ENCODE data around the gene TMEM54.
"Not testable (repeated sequence)": the region's sequence is repeated elsewhere in the genome, so short reads cannot be mapped to it uniquely, and the experiment has no call there.

TMEM54 gene

DNA sequence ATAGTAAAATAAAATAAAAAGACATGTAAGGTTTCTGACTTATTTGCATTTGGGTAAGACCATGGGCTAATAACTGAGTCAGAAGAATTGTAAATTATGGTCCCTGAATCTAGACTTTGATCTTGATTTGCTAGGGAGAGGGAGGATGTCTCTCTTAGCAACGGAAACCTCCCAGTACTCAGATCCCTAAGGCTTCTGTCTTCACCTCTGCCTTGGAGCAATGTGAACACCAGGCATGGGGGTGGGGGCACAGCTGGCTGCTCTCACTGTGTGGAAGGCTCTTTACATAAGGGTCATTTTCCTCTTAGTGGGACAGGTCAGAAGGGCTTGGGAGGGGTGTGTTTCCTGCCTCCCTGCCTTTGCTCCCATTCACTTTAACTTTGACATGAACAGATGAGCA is 17.0 kb upstream of the TMEM54 start:
- FAIRE-seq: no peak

DNA sequence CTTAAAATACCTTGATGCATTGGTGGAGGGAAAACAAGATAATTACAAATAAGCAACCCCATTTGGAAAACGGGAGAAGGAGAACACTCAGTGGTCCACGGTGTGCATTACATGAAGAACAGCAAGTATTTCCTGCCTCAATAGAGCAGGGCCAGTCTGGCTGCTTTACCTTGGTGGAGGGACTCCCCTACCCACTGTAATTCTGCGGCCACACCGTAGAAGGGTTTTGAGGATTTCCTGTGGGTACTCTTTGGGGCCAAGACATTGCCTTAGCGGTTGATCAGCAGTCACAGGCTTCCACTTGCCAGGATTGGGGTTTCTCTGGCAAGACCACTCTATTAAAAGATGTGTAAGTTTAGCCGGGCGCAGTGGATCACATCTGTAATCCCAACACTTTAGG is 16.3 kb upstream of the TMEM54 start:
- FAIRE-seq: no peak

DNA sequence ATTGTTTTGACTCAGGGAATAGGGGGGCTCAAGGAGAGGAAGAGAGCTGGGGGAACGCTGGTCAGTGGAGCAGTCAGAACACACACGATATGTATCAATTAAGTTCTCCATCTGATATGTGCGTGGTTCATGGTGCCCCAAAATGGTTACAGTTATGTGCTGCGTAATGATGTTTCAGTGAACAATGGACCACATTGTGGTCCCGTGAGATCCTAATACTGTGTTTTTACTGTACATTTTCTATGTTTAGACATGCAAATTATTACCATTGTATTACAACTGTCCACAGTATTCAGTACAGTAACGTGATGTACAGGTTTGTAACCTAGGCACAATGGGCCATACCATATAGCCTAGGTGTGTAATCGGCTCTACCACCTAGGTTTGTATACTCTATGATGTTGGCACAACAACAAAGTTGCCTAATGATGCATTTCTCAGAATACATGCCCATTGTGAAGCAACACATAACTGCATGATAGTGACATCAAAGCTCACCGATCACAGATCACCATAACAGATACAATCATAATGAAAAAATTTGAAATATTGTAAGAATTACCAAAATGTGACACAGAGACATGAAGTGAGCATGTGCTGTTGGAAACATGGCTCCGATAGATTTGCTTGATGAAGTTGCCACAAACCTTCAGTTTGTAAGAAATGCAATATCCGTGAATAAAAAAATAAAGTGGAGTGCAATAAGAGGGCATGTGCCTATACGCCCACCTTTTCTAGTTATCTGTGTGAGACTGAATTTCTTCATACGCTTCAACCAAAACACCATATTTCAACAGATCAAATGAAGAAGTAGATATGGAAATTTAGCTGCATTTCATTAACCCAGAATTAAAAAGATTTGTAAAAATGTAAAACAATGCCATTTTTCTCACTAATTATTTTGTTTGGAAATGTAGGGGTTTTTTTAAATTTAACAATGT is 14.8 kb upstream of the TMEM54 start:
- FAIRE-seq: no peak

DNA sequence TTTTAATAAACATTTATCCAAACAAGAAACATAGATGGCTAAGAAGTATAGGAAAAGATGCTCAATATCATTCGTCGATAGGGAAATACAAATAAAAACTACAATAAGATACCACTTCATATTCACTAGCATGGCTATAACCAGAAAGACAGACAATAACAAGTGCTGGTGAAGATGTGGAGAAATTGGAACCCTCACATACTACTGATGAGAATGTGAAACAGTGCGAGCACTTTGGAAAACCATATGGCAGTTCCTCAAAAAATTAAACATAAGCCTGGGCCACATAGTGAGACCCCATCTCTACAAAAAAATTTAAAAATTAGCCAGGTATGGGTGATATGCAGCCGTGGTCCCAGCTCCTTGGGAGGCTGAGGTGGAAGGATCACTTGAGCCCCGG is 9.1 kb upstream of the TMEM54 start:
- no peak for FAIRE-seq

DNA sequence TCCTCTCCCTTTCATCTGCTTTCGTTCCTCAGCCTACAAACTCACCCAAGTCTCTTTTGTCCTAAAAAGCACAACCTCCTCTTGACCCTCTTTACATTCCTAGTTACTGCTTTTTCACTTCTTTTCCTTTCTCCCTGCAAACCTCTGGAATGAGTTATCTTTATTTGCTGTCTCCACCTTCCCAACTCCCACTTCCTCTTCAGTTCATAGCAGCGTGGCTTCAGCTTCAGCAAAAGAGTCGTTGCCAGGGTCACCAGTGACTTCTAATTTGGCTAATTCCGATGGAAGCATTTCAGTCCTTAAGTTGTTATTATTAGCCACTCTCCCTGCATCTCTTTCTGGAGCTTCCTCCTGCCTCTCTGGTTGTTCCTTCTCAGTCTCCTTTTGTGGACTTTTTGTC is 6.2 kb upstream of the TMEM54 start:
- FAIRE-seq: no peak

DNA sequence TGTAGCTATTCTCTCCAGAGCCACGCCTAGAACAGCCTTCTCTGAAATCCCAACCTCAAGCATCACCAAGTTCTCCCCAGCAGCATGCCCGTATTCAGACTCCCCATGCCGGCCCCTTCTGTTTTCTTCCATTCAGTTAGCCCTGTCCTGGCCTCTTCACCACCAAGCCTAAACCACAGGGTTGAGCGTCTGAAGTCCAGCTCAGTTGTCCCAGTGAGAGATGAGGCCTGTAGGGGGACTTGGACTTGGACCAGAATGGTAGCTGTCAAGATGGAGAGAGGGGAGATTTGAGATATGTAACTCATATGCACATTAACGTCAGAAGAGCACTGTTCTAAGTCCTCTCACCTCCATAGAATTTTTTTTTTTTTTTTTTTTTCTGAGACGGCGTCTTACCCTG is 5.5 kb upstream of the TMEM54 start:
- no peak for FAIRE-seq

DNA sequence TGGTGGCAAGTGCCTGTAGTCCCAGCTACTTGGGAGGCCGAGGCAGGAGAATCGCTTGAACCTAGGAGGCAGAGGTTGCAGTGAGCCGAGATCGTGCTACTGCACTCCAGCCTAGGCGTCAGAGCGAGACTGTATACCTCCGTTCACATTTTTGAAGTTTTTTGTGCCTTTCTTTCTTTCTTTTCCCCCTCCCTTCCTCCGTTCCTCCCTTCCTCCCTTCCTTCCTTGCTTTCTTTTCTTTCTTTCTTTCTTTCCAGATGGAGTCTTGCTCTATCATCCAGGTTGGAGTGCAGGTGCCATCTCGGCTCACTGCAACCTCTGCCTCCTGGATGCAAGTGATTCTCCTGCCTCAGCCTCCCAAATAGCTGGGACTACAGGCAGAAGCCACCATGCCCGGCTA is 4.4 kb upstream of the TMEM54 start:
- FAIRE-seq: not testable (repeated sequence)

DNA sequence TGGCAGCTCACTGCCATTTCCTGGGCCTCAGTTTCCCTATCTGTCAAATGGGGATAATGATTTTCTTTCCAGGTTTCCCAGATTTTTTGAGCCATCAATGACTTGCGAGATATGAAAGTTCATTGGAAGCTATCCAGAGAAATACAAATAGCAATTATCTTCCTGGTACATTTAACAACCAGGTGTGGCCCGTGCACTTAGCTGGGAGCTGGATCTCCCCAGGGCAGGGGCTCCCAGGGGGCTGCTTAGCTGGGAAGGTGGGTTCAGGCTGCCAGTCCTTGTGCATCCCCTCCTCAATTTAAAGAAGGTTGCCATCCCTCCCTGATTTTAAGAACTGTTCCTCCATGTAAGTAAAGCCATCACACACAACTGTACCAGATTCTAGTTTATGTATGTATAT is 3.6 kb upstream of the TMEM54 start:
- FAIRE-seq: no peak

DNA sequence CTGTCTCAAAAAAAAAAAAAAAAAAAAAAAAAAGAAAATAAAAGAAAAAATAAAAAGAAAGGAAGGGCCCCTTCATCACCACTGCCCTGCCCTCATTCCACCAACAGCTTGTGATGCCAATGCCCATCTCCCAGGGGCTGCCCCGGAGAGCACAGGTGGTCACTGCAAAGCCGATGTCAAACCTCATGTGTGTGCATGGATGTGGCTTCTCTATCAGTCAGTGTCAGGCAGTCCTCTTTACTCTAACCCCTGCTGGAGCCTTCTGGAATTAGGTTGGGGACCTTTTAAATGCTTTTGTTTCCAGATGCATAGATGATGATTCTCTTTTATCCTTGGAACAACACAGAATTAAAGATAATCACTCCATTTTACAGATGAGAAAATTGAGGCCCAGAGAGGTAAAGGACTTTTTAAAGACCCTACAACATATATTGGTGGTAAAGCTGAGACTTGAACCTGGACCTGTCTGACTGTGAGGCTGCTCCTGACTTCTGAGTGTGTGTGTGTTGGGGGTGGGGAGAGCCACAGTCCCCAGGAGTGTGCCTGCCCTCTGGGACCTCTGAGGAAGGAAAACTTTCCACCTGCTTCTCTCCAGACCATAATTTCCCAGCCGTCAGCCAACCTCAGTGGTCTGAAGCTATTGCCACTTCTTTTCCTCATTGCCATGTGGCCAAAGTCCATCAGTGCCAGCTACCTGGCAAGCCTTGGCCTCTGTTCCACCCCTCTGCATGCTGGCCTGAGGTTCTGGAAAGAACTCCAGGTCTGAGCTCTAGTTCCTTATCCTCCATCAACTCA is 3.0 kb upstream of the TMEM54 start:
- FAIRE-seq: no peak

DNA sequence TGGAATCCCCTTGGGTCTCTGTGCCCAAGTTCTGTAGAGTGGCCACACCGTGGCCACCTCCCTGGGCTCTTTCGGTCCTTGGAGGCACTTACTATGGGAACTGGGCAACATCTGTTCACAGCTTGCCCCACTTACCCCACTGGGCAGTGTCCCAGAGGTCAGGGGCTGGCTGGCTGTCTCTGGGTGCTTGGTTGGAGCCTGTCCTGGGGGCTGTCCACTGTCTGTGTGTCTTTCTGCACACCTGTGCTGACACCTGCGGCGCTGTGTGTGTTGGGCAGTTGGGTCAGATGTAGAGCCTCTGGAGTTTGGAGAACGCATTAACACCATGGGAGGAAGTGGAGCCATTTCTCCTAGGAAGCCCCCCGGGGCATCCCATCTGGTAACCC is 1.3 kb upstream of the TMEM54 start:
- FAIRE-seq: no peak

DNA sequence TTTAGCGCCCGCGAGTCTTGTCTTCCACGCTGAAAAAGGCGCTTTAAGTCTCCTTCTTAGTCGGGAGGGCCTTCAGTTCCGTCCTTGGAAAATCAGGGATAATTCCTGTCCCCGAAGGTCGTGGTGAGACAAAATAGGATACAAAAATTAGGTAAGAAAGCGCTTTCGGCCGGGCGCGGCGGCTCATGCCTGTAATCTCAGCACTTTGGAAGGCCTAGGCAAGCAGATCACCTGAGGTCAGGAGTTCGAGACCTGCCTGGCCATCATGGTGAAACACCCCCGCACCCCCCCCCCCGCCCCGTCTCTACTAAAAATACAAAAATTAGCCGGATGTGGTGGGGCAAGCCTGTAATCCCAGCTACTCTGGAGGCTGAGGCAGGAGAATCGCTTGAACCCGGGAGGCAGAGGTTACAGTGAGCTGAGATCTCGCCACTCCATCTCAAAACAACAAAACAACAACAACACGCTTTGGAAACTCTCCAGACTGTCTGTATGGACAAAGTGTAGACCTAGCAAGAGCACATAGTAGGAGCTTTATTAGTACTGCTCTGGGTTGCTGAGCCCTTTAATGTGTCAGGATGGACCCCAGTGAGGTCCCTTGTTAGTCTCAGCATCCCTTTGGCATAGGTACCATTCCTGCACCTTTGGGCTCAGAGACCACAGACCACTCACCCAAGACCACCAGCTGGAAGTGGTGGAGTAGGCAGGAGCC is 790 bp upstream of the TMEM54 start:
- FAIRE-seq: no peak

DNA sequence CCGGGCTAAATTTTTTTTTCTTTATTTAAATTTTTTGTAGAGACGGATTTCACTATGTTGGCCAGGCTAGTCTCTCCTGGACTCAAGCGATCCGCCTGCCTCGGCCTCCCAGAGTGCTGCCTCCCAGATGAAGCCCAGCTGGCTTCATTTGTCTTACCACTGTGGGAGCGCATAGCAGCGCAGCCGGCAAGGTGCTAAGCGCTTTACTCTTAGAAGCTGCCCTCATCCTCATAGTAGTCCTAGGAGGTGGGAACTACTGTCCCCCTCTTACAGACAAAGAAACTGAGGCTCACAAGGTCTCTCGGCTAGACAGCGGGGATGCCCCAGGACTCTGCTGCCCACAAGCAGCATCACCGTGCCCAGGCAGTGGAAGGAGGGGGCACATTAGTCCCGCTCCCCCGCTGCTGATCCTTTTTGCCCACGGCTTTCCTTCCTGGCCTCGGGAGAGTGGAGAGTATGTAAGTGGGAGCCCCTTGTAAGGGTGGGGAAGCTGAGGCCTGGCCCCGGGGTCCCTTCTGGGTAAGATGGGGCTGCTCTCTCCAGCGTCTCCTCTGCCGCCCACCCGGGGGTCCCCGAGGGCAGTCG is 726 bp downstream of the TMEM54 start:
- FAIRE-seq: no peak

DNA sequence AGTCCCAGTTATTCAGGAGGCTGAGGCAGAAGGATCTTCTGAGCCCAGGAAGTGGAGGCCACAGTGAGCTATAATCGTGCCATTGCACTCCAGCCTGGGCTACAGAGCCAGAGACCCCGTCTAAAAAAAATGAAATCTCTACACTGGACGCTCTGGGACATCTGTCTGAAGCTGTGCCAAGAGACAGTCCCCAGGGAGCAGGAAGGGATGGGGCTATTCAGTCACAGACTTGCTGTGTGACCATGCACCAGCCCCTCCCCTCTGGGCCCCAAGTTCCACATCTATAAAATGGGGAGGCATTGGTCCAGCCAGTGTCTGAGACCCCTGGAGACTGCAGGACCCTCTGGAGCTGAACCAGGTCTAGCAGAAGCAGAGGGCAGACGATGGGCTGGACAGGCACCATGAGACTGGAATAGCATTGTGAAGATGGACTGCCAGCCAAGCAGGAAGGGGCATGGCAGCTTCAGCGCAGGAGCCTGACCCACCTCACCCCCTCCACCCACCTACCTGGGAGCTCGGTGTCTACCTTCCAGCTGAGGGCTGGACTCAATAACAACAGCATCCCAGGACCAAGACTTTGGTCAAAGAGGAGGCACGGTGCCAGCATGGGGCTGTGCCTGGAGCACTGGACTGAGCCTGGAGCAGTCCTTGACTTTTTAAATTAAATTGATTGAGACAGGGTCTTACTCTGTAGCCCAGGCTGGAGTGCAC is 1.4 kb downstream of the TMEM54 start:
- no peak for FAIRE-seq

DNA sequence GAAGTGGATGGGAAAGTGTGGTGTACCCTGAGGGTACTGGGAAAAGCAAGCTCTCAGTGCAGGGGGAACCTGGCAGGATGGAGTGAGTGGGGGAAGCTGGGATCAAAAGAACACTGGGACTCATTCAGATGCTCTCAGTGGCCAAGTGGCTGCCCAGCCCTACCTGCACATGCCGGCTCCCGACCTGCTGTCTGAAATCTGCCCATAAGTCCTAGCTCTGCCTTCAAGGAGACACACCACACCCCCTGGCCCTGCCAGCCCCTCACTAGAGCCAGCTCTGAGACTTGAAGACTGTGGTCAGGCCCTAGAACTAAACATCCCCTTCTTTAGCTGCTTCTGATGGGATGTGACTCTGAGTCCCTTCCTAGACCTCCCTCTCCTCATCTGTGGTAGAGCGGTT is 2.2 kb downstream of the TMEM54 start:
- FAIRE-seq: no peak

DNA sequence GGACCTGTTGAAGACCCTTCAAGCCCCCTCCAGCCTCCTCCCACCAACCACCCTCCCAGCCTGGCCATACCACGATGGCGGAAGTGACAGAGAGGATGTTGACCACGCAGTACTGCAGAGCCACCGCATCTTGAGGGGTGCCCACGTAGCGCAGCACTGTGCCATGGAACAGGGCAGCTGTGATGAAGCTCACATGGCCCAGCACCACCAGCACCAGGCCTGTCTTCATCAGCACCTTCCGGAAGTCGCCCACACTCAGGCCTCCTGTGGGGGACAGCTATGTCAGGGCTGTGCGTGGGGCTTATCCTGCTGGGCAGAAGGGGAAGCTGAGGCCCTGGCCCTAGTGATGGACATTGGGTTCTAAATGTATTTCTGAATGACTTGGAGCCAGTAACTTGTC is 3.1 kb downstream of the TMEM54 start:
- no peak for FAIRE-seq

DNA sequence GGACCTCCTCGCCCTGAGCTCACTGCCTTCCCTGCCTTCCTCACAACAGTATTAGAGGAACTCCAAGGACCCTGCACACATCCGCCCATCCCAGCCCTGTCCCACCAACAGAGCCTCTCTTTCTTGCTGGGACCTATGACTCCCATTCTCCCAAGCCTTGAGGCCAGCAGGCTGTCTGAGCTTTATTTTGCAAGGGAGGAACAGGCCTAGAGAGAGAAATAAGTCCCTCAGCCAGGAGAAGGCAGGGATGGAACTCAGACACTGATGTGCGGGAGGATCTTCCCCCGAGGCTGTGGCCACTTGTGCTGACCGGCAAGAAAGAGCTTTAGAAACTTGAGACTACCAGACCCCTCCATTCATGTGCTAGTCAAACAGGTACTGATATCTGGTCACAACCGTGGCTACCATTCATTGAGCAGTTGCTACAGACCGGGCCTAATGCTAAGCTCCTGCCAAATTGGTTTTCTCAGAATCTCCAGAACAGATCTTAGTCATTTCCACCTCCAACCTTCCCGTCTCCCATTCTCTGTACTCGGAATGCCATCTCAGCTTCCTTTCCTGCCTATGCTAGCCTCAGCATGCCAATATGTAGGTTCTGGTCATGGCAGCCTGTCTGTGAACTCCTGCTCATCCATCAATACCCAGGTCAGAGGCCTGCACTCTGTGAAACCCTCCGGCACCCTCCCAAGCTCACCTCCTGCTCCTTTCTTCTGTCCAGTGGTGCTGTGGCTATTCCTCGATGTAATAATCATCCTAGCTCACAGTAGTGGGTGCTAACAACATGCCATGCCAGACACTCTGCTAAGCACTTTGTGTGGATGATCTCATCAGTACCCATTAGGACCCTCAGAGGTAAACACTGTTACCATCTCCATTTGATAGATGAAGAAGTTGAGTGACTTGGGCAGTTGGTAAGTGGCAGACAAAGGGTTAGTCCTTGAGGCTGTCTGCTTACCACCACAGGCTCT is 3.8 kb downstream of the TMEM54 start:
- FAIRE-seq: no peak

DNA sequence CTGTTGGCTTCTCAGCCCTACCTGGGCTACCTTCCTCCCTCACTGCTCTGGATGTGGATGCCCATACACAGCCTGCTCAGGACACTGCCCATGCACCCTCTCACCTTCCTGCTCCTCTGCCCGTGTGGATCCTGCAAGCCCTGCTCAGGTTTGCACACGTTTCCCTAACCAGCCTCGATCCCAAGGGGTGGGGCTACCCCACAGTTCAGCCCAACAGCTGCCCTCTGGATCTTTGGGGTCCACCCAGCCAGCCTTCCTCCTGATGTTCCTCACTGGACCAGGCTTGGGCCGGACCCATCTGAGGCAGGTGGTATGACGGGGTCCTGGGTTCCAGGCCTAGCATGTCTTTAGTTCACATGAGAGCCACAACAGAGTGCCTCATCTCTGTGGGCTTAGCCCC is 4.7 kb downstream of the TMEM54 start:
- FAIRE-seq: no peak

DNA sequence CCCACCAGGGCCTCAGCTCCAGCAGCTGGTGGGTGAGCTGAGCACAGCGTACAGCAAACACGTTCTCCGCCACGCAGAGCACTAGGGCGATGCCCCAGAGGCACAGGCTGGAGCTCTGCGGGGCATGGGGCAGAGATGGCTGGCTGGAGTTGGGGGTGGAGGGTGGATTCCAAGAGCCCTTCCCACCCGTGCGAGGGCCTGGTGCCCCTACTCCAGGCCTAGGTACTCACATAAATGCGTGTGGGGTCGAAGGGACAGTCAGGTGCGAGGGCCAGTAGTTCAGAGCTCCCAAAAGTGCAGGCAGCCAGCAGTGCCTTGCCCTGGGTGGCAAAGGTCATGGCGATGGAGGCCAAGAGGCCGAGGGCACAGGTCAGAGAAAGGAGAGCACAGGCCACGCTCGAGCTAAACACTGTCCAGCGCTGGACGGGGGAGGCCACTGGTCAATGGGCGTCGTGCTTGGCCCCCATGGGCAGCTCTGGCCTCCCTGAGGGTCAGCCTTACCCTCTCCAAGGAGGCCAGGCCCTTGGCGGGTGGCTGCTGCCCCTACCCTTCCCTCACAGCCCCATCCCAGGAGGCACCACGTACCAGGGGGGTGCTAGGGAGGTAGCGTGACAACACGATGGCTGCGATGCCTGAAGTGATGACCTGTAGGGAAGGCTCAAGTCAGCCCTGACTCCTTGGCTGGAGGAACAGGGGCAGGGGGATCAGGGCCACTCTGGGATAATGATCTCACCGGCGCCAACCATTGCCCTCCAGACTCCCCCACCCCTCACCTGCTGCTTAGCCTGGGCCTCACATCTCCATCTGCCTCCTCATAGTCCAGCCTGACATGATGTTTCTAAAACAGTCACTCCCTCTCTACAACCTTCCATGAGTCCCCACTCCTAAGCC is 5.6 kb downstream of the TMEM54 start:
- FAIRE-seq: no peak

DNA sequence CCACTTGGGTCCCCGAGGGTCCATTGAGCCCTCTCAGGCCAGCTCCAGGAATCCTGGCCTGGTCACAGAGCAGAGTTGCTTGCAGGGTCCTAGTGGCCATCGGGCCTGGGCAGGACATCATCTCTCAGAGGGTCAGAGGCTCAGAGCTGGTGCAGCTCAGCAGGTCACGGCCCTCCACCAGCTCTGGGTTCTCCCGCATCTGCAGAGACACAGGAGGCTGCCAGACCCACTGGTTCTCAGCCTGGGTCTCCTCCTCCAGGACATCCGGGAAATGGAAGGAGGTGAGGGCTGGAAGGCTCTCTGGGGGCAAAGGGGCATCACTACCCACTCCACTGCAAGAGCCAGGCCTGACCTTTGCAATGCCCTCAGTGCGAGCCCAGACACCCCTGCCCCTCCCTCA is 6.5 kb downstream of the TMEM54 start:
- FAIRE-seq: no peak

DNA sequence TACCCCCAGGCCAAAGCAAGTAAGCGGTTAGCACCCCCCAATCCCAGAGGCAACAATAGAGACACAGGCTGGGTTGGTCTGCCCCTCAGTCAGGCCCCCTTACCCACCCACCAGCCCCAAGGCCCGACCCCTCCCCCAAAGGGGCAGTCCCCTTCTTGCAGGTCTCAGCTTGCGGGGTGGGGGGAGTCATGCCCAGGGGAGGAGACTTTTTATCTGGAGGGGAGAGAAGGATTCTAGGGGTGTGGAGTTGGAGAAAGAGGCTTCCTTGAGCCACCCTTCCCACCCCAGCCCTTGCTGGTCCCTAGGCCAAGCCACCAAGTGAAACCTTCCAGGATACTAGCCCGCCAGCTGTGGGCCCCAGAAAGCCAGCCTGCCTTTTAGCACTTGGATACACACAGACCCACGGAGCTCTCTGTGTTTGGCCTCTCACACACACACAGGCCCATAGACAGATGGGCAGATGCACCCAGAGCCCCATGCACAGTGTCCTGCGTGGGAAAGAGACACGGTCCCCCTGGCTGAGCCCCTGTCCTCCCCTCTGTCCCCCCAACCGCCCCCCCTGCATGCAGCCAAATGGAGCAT is 7.1 kb downstream of the TMEM54 start:
- FAIRE-seq: no peak

Data from A204.1 (cell line).